PC-3 (cell line): ENCODE measurements around the gene NREP. TPM values are rescaled to one million over a fixed set of nuclear protein-coding genes. Genes with fewer than 3 reads are reported as not detected.

Source experiments
- ATAC-seq: fragments of 200-7000 bp; cut with Tn5 transposase; 2 replicates; pipeline ENCODE4 v1.9.1; 2020; ENCODE audit warnings: mild to moderate bottlenecking, moderate library complexity
- BruUV-seq: library from RNA; stranded (reverse); fragments of 400-500 nt; replicated peaks from 2 replicates; lab custom pipeline; 2021; lab: Mats Ljungman, UMichigan
- CTCF ChIA-PET: fragments of 300-600 bp; sonication (Branson Sonifier 250); formaldehyde crosslinking; loops from one replicate; lab custom pipeline; 2022; ENCODE audit warnings: antibody characterized with exemption; lab: Charles Lee
- POLR2A ChIA-PET: fragments of 300-600 bp; sonication (Branson Sonifier 250); formaldehyde crosslinking; loops from one replicate; lab custom pipeline; 2022; ENCODE audit warnings: antibody characterized with exemption; ENCODE audit not compliant: unreplicated experiment; lab: Charles Lee
- DNase-seq: peaks from one replicate; pipeline ENCODE4 v3.0.0-alpha.2; 2015
- H2AFZ ChIP-seq: fragments of 300-600 bp; sonication (generic); 2 replicates; pipeline ENCODE4 v1.6.0; 2016; ENCODE audit warnings: antibody characterized with exemption, low read length
- H3F3A ChIP-seq: fragments of 300-600 bp; sonication (generic); one replicate; pipeline ENCODE4 v1.6.0; 2017; ENCODE audit warnings: antibody characterized with exemption, low read length, control low read depth, mild to moderate bottlenecking; ENCODE audit not compliant: unreplicated experiment
- H3K27ac ChIP-seq: fragments of 300-600 bp; sonication (generic); 2 replicates; pipeline ENCODE4 v1.5.1; 2016; ENCODE audit warnings: mild to moderate bottlenecking, low read length
- H3K27me3 ChIP-seq: fragments of 300-600 bp; sonication (generic); 2 replicates; pipeline ENCODE4 v1.6.1; 2016; ENCODE audit warnings: low read length, mixed read lengths
- H3K36me3 ChIP-seq: fragments of 300-600 bp; sonication (generic); 2 replicates; pipeline ENCODE4 v1.6.1; 2016; ENCODE audit warnings: low read depth, mixed run types, low read length, mixed read lengths
- H3K4me1 ChIP-seq: fragments of 300-600 bp; sonication (generic); 2 replicates; pipeline ENCODE4 v1.5.1; 2016; ENCODE audit warnings: low read length; ENCODE audit not compliant: insufficient read depth
- H3K4me2 ChIP-seq: fragments of 300-600 bp; sonication (generic); 2 replicates; pipeline ENCODE4 v1.6.0; 2016; ENCODE audit warnings: low read length
- H3K4me3 ChIP-seq: fragments of 300-600 bp; sonication (generic); 2 replicates; pipeline ENCODE4 v1.5.1; 2016; ENCODE audit warnings: mild to moderate bottlenecking, low read length, mixed read lengths
- H3K79me2 ChIP-seq: fragments of 300-600 bp; sonication (generic); 2 replicates; pipeline ENCODE4 v1.6.1; 2017; ENCODE audit warnings: low read length, mixed read lengths
- H3K9ac ChIP-seq: fragments of 300-600 bp; sonication (generic); 2 replicates; pipeline ENCODE4 v1.6.0; 2016; ENCODE audit warnings: mild to moderate bottlenecking, low read length
- H3K9me2 ChIP-seq: fragments of 300-600 bp; sonication (generic); replicated peaks from 2 replicates; pipeline ENCODE4 v1.6.1; 2016; ENCODE audit warnings: mixed run types, low read length, mixed read lengths
- H3K9me3 ChIP-seq: fragments of 300-600 bp; sonication (generic); 2 replicates; pipeline ENCODE4 v1.6.1; 2016; ENCODE audit warnings: low read length, mixed read lengths
- H4K20me1 ChIP-seq: fragments of 300-600 bp; sonication (generic); 2 replicates; pipeline ENCODE4 v1.6.1; 2016; ENCODE audit warnings: low read length, mixed read lengths
- EZH2 ChIP-seq: fragments of 300-600 bp; sonication (generic); IDR thresholded peaks from one replicate; pipeline ENCODE4 v1.6.1; 2017; ENCODE audit warnings: antibody characterized with exemption, mild to moderate bottlenecking, low read length; ENCODE audit not compliant: unreplicated experiment
- EZH2phosphoT487 ChIP-seq: fragments of 300-600 bp; sonication (generic); IDR thresholded peaks from 2 replicates; pipeline ENCODE4 v1.6.1; 2018; ENCODE audit warnings: mild to moderate bottlenecking, antibody characterized with exemption, low read length, borderline replicate concordance
- intact Hi-C: fragments of 100-400 bp; cut with micrococcal nuclease; formaldehyde crosslinking; loops from 2 replicates; pipeline ENCODE4 v1.9.0; 2023
- total RNA-seq: library from RNA; depleted of rRNA; stranded (reverse); fragments of >200 nt; gene quantifications from 2 replicates; pipeline ENCODE4 v1.2.3, GENCODE V29; 2014
- TF ChIP-seq, protein P1 (sequence below): fragments of 300-600 bp; sonication (generic); conservative IDR thresholded peaks from 2 replicates; pipeline ENCODE4 v1.5.1; 2017; ENCODE audit warnings: antibody characterized with exemption, low read depth, mild to moderate bottlenecking, low read length

The NREP gene
- total RNA-seq, 1 experiment from 2014 or later: 22.6 TPM

DNA sequence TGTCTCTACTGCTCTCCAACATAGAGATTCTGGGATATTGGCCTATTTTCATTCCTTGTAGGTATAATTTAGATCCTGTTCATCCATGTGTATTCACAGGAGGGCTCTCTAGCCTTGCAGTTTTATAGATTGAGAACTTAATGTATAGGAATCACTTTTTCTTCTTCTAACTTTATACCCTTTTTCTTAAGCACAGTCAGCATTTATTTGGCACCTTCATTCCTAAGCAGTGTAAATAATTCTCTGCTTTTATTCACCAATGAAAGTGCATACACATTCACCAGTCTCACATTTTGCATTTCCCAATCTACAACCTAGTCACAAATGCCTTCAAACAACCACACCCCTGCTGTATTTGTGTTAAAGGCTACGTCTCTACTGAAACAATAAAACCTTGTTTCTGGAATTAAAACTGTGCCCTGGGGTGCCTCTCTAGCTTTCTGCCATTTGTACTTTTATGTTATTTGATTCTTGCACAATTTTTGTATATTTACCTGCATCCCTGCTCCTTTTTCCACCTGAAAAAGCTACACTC lies 49.3 kb downstream of the NREP start:
- no peaks in the 10 kb centered on the region for H3K79me2 ChIP-seq
- peak overlapping the region; percentile 8; the same call in 1 of the 2 replicates for H3K9ac ChIP-seq
- ChIA-PET POLR2A (no interaction called here), CTCF (no interaction called here)
- TF ChIP-seq, protein P1, sequence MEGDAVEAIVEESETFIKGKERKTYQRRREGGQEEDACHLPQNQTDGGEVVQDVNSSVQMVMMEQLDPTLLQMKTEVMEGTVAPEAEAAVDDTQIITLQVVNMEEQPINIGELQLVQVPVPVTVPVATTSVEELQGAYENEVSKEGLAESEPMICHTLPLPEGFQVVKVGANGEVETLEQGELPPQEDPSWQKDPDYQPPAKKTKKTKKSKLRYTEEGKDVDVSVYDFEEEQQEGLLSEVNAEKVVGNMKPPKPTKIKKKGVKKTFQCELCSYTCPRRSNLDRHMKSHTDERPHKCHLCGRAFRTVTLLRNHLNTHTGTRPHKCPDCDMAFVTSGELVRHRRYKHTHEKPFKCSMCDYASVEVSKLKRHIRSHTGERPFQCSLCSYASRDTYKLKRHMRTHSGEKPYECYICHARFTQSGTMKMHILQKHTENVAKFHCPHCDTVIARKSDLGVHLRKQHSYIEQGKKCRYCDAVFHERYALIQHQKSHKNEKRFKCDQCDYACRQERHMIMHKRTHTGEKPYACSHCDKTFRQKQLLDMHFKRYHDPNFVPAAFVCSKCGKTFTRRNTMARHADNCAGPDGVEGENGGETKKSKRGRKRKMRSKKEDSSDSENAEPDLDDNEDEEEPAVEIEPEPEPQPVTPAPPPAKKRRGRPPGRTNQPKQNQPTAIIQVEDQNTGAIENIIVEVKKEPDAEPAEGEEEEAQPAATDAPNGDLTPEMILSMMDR: no peak
- TF ChIP-seq EZH2phosphoT487 (no peak), EZH2 (no peak)
- H3K27ac ChIP-seq: peak overlapping the region; percentile 70
- DNase-seq (peak; percentile 79), ATAC-seq (peak; percentile 86)
- no peaks in the 10 kb centered on the region for H3K9me2 ChIP-seq
- BruUV-seq: no TSS peak
- intact Hi-C loops: no loop called here
- no peaks in the 10 kb centered on the region for H3K27me3 ChIP-seq
- no peaks in the 10 kb centered on the region for H3K9me3 ChIP-seq
- H3F3A ChIP-seq: no peaks in the 10 kb centered on the region
- no peaks in the 10 kb centered on the region for H3K36me3 ChIP-seq
- H3K4me3 ChIP-seq: no peak overlapping the region
- H4K20me1 ChIP-seq: no peaks in the 10 kb centered on the region
- peak overlapping the region; percentile 28 for H3K4me2 ChIP-seq
- peaks cover 22% of the 10 kb centered on the region for H3K4me1 ChIP-seq
- 0 out of 2 replicates have a peak overlapping the region, but pooled peaks have one; percentile 14 for H2AFZ ChIP-seq

DNA sequence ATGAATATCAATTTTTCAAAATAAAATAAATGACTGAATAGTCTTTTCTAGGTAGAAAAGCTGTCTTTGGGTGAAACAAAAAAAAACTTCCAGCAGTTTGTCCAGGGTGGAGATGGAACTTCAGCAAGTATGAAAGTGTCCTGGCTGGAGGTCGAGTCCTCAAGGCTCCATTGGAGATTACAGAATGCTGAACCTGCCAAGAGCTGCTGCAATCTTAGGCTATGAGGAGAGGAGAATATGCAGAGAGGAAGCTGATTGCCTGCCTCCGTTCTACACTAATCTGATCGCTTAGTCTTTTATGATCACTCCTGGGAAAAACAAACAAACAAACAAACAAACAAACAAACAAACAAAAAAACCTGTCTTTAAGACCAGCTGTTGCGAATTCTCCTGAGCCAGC lies 50.6 kb downstream of the NREP start:
- H3K79me2 ChIP-seq: no peaks in the 10 kb centered on the region
- H3K4me3 ChIP-seq: no peak overlapping the region
- intact Hi-C loops: no loop called here
- no TSS peak for BruUV-seq
- H4K20me1 ChIP-seq: no peaks in the 10 kb centered on the region
- no peaks in the 10 kb centered on the region for H3K9me3 ChIP-seq
- no peak overlapping the region for H3K4me2 ChIP-seq
- ATAC-seq (no peak), DNase-seq (no peak)
- H3K27me3 ChIP-seq: no peaks in the 10 kb centered on the region
- H3K36me3 ChIP-seq: no peaks in the 10 kb centered on the region
- H3K9me2 ChIP-seq: no peaks in the 10 kb centered on the region
- H3K27ac ChIP-seq: no peak overlapping the region
- no peaks in the 10 kb centered on the region for H3F3A ChIP-seq
- H3K4me1 ChIP-seq: peaks cover 22% of the 10 kb centered on the region
- H3K9ac ChIP-seq: no peak overlapping the region
- CTCF ChIA-PET: interaction anchor here (0.6 kb wide), 1 partner anchor 154 kb away, joined by 6 read pairs; no protein-coding TSS in a partner anchor
- no peak overlapping the region for H2AFZ ChIP-seq
- TF ChIP-seq EZH2phosphoT487: no peak
- no peak for TF ChIP-seq EZH2
- TF ChIP-seq, protein P1: no peak
- POLR2A ChIA-PET: no interaction called here

DNA sequence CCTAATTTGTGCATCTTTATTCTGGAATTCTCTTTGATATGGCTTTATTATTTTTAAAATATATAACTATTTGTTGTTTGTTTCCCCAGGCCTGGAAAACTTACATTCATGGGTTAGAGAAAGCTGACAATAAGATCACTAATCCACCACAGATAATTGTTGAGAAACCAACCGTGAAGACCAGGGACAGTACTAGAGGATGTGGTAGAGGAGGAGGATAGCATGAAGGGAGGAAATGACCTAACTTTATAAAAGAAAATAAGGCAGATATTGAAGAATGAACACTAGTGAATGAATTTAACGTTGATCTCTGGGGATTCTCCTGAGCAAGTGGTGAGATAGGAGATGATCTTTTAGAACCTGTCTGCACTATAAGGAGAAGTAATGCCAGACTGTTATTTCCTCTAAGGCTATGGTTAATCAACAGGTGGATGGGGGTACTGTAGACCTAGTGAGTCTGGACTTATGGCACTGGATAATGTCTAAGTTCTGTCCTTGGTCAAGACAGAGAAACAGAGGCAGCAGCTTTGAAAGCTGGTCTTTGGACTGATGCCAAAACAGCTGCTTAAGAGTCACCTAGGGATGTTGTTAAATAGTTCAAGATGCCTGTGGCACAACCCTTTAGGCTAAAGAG lies 52.4 kb downstream of the NREP start:
- ATAC-seq (no peak), DNase-seq (no peak)
- Histone ChIP-seq H4K20me1 (no peaks in the 10 kb centered on the region), H3K9ac (no peak overlapping the region), H2AFZ (no peak overlapping the region), H3K79me2 (no peaks in the 10 kb centered on the region), H3F3A (no peaks in the 10 kb centered on the region), H3K27ac (no peak overlapping the region), H3K9me3 (no peaks in the 10 kb centered on the region), H3K4me1 (peaks cover 35% of the 10 kb centered on the region), H3K4me2 (no peak overlapping the region), H3K27me3 (no peaks in the 10 kb centered on the region), H3K9me2 (no peaks in the 10 kb centered on the region), H3K4me3 (no peak overlapping the region), H3K36me3 (no peaks in the 10 kb centered on the region)
- no peak for TF ChIP-seq EZH2phosphoT487
- TF ChIP-seq EZH2: no peak
- TF ChIP-seq, protein P1: no peak
- CTCF ChIA-PET: no interaction called here
- POLR2A ChIA-PET: no interaction called here
- intact Hi-C loops: loop anchor here (5.0 kb wide), 1 partner anchor 43 kb away; no protein-coding TSS in a partner anchor
- no TSS peak for BruUV-seq
